ENCODE data around the gene CISD1. TPM values are rescaled to one million over a fixed set of nuclear protein-coding genes. Genes with fewer than 3 reads are reported as not detected.
A peak's percentile ranks its signal among the peaks of the same experiment; 100 is the strongest.

CISD1 gene
- total RNA-seq, 1 experiment from 2014 or later: 46.6 TPM

DNA sequence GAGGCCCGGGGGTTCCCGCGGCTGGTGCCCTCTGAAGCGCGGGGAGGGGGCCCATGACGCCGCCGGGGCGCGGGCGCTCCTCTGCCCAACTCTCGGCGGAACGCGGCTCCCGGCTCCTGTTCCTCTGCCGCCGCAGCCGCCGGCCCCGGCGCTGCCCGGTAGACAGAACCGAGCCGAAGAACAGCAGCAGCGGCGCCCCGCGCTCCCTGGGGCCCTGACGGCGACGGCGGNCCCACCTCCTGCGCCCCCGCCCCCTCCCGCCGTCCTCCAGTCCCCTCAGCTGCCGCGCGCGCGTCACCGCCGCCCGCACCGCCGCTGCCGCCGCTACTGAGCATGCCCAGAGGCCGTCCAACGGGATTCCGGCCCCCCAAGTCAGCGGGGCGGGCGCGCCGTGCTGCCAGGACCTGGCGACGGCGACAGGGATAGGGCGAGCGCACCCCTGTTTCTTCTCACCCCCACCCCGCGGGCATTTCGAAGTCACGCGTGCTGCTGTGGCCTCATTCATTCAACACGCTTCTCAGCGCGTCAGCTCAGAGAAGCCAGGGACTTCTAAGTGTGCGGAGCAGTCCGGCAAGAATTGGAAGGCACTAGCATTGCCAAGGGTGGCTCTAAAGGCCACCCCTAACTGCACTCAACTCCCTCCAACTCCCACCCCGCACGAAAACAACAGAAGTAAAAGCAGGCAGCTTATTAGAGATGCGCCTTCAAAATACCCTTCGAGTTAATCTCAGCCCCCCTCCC, 1.1 kb upstream of the CISD1 start, which contains the start of gene IPMK (continued):
- TF ChIP-seq ESRRA (CRISPR knock-in tag; IDR thresholded peaks at IDR 0.05; ENCODE audit: borderline replicate concordance) (peak; percentile 51; the same call in 1 of the 2 replicates), TEAD4 (CRISPR knock-in tag; IDR thresholded peaks at IDR 0.05) (no peak), SP1 (CRISPR knock-in tag; conservative IDR thresholded peaks at IDR 0.05) (peak; percentile 60; the same call in 1 of the 2 replicates), ETV6 (CRISPR knock-in tag; IDR thresholded peaks at IDR 0.05) (peak; percentile 7; the same call in 1 of the 2 replicates), ZNF416 (CRISPR knock-in tag; IDR thresholded peaks at IDR 0.05) (no peak), GABPB1 (CRISPR knock-in tag; IDR thresholded peaks at IDR 0.05) (peak; percentile 50), FOXK1 (CRISPR knock-in tag; IDR thresholded peaks at IDR 0.05) (peak; percentile 59; the same call in 1 of the 2 replicates), ZNF219 (CRISPR knock-in tag; IDR thresholded peaks at IDR 0.05; ENCODE audit: borderline replicate concordance) (no peak), JUN (CRISPR knock-in tag; IDR thresholded peaks at IDR 0.05) (no peak), TEAD1 (CRISPR knock-in tag; IDR thresholded peaks at IDR 0.05) (no peak), GTF2I (CRISPR knock-in tag; conservative IDR thresholded peaks at IDR 0.05) (no peak), SOX15 (CRISPR knock-in tag; IDR thresholded peaks at IDR 0.05) (no peak), NR2C2 (CRISPR knock-in tag; IDR thresholded peaks at IDR 0.05) (no peak), ZNF232 (CRISPR knock-in tag; IDR thresholded peaks at IDR 0.05) (no peak), CREB1 (CRISPR knock-in tag; IDR thresholded peaks at IDR 0.05) (0 out of 2 replicates have a peak, but pooled peaks have one; percentile 57), ZNF671 (CRISPR knock-in tag; IDR thresholded peaks at IDR 0.05) (no peak), ZNF121 (CRISPR knock-in tag; IDR thresholded peaks at IDR 0.05) (no peak)
- TF ChIP-seq, protein P1, sequence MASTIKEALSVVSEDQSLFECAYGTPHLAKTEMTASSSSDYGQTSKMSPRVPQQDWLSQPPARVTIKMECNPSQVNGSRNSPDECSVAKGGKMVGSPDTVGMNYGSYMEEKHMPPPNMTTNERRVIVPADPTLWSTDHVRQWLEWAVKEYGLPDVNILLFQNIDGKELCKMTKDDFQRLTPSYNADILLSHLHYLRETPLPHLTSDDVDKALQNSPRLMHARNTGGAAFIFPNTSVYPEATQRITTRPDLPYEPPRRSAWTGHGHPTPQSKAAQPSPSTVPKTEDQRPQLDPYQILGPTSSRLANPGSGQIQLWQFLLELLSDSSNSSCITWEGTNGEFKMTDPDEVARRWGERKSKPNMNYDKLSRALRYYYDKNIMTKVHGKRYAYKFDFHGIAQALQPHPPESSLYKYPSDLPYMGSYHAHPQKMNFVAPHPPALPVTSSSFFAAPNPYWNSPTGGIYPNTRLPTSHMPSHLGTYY (CRISPR knock-in tag; IDR thresholded peaks at IDR 0.05): no peak
- TF ChIP-seq, protein P2, sequence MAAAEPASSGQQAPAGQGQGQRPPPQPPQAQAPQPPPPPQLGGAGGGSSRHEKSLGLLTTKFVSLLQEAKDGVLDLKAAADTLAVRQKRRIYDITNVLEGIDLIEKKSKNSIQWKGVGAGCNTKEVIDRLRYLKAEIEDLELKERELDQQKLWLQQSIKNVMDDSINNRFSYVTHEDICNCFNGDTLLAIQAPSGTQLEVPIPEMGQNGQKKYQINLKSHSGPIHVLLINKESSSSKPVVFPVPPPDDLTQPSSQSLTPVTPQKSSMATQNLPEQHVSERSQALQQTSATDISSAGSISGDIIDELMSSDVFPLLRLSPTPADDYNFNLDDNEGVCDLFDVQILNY (CRISPR knock-in tag; IDR thresholded peaks at IDR 0.05): peak; percentile 90; the same call in 1 of the 2 replicates
- TF ChIP-seq, protein P3, sequence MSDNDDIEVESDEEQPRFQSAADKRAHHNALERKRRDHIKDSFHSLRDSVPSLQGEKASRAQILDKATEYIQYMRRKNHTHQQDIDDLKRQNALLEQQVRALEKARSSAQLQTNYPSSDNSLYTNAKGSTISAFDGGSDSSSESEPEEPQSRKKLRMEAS (CRISPR knock-in tag; IDR thresholded peaks at IDR 0.05): peak; percentile 82; the same call in 1 of the 2 replicates
- TF ChIP-seq, protein P4, sequence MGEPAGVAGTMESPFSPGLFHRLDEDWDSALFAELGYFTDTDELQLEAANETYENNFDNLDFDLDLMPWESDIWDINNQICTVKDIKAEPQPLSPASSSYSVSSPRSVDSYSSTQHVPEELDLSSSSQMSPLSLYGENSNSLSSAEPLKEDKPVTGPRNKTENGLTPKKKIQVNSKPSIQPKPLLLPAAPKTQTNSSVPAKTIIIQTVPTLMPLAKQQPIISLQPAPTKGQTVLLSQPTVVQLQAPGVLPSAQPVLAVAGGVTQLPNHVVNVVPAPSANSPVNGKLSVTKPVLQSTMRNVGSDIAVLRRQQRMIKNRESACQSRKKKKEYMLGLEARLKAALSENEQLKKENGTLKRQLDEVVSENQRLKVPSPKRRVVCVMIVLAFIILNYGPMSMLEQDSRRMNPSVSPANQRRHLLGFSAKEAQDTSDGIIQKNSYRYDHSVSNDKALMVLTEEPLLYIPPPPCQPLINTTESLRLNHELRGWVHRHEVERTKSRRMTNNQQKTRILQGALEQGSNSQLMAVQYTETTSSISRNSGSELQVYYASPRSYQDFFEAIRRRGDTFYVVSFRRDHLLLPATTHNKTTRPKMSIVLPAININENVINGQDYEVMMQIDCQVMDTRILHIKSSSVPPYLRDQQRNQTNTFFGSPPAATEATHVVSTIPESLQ (CRISPR knock-in tag; IDR thresholded peaks at IDR 0.05): no peak
- TF ChIP-seq, protein P5, sequence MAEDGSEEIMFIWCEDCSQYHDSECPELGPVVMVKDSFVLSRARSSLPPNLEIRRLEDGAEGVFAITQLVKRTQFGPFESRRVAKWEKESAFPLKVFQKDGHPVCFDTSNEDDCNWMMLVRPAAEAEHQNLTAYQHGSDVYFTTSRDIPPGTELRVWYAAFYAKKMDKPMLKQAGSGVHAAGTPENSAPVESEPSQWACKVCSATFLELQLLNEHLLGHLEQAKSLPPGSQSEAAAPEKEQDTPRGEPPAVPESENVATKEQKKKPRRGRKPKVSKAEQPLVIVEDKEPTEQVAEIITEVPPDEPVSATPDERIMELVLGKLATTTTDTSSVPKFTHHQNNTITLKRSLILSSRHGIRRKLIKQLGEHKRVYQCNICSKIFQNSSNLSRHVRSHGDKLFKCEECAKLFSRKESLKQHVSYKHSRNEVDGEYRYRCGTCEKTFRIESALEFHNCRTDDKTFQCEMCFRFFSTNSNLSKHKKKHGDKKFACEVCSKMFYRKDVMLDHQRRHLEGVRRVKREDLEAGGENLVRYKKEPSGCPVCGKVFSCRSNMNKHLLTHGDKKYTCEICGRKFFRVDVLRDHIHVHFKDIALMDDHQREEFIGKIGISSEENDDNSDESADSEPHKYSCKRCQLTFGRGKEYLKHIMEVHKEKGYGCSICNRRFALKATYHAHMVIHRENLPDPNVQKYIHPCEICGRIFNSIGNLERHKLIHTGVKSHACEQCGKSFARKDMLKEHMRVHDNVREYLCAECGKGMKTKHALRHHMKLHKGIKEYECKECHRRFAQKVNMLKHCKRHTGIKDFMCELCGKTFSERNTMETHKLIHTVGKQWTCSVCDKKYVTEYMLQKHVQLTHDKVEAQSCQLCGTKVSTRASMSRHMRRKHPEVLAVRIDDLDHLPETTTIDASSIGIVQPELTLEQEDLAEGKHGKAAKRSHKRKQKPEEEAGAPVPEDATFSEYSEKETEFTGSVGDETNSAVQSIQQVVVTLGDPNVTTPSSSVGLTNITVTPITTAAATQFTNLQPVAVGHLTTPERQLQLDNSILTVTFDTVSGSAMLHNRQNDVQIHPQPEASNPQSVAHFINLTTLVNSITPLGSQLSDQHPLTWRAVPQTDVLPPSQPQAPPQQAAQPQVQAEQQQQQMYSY (CRISPR knock-in tag; IDR thresholded peaks at IDR 0.05): peak; percentile 80
- TF ChIP-seq, protein P6, sequence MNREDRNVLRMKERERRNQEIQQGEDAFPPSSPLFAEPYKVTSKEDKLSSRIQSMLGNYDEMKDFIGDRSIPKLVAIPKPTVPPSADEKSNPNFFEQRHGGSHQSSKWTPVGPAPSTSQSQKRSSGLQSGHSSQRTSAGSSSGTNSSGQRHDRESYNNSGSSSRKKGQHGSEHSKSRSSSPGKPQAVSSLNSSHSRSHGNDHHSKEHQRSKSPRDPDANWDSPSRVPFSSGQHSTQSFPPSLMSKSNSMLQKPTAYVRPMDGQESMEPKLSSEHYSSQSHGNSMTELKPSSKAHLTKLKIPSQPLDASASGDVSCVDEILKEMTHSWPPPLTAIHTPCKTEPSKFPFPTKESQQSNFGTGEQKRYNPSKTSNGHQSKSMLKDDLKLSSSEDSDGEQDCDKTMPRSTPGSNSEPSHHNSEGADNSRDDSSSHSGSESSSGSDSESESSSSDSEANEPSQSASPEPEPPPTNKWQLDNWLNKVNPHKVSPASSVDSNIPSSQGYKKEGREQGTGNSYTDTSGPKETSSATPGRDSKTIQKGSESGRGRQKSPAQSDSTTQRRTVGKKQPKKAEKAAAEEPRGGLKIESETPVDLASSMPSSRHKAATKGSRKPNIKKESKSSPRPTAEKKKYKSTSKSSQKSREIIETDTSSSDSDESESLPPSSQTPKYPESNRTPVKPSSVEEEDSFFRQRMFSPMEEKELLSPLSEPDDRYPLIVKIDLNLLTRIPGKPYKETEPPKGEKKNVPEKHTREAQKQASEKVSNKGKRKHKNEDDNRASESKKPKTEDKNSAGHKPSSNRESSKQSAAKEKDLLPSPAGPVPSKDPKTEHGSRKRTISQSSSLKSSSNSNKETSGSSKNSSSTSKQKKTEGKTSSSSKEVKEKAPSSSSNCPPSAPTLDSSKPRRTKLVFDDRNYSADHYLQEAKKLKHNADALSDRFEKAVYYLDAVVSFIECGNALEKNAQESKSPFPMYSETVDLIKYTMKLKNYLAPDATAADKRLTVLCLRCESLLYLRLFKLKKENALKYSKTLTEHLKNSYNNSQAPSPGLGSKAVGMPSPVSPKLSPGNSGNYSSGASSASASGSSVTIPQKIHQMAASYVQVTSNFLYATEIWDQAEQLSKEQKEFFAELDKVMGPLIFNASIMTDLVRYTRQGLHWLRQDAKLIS (CRISPR knock-in tag; IDR thresholded peaks at IDR 0.05; ENCODE audit: borderline replicate concordance): no peak
- TF ChIP-seq, protein P7, sequence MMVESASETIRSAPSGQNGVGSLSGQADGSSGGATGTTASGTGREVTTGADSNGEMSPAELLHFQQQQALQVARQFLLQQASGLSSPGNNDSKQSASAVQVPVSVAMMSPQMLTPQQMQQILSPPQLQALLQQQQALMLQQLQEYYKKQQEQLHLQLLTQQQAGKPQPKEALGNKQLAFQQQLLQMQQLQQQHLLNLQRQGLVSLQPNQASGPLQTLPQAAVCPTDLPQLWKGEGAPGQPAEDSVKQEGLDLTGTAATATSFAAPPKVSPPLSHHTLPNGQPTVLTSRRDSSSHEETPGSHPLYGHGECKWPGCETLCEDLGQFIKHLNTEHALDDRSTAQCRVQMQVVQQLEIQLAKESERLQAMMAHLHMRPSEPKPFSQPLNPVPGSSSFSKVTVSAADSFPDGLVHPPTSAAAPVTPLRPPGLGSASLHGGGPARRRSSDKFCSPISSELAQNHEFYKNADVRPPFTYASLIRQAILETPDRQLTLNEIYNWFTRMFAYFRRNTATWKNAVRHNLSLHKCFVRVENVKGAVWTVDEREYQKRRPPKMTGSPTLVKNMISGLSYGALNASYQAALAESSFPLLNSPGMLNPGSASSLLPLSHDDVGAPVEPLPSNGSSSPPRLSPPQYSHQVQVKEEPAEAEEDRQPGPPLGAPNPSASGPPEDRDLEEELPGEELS (CRISPR knock-in tag; IDR thresholded peaks at IDR 0.05): no peak

Data from WTC11 (cell line).